Suprapubic skin (tissue), 3 donors: ENCODE data around the gene ZNF467.

Experiments used
- POLR2A ChIP-seq, 2 donors: fragments of 450-650 bp; IDR thresholded peaks; one replicate each; pipeline ENCODE4 v1.6.1; 2017; ENCODE audit warnings: antibody characterized with exemption in 2 of 2, mild to moderate bottlenecking in 2 of 2, moderate library complexity in 2 of 2
- TF ChIP-seq, protein P1 (sequence below), 2 donors: fragments of 200-600 bp in 1 of 2; fragments of 450-650 bp in 1 of 2; sonication (generic) in 1 of 2; IDR thresholded peaks; one replicate each; pipeline ENCODE4 v1.5.1; 2016 to 2019; ENCODE audit warnings: antibody characterized with exemption in 2 of 2, mild to moderate bottlenecking in 1 of 2, moderate library complexity in 1 of 2

DNA sequence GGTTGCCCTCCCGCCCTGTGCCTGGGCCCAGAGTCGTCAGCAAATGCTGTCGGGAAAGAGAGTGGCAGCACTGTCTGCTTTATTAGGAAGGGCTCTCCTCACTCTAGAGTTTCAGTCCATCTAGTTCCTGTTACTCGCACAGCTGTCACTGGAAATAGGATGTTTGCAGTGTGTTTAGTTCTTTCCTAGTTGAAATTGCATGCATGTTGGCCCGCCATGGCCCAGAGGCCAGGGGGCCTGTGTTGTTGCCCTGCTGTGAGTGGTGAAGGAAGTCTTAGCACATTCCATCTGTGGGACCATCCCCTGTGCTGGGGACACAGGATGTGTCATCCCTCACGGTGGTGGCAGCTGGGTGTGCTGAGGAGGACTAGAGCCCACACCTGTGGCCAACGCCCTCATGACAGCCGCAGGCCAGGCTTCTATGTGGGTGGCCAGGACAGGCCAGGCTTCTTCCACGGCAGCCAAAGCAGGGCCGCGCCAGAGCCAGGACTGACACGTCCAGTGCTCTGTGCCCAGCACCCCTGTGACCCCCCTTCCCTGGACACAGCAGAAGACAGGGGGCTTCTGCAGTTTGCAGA, 45.4 kb downstream of the ZNF467 start:
- no peak for TF ChIP-seq POLR2A (IDR thresholded peaks at IDR 0.05)
- TF ChIP-seq, protein P1, sequence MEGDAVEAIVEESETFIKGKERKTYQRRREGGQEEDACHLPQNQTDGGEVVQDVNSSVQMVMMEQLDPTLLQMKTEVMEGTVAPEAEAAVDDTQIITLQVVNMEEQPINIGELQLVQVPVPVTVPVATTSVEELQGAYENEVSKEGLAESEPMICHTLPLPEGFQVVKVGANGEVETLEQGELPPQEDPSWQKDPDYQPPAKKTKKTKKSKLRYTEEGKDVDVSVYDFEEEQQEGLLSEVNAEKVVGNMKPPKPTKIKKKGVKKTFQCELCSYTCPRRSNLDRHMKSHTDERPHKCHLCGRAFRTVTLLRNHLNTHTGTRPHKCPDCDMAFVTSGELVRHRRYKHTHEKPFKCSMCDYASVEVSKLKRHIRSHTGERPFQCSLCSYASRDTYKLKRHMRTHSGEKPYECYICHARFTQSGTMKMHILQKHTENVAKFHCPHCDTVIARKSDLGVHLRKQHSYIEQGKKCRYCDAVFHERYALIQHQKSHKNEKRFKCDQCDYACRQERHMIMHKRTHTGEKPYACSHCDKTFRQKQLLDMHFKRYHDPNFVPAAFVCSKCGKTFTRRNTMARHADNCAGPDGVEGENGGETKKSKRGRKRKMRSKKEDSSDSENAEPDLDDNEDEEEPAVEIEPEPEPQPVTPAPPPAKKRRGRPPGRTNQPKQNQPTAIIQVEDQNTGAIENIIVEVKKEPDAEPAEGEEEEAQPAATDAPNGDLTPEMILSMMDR (IDR thresholded peaks at IDR 0.05): no peak
